ENCODE measurements around the gene USF2.

USF2 gene

GRCh38 chr19:35265900-35266519 is 2.8 kb upstream of the USF2 start:
- DNase-seq, result no peak

GRCh38 chr19:35266520-35267352 is 2.0 kb upstream of the USF2 start:
- no peak for DNase-seq

- DNase-seq, result peak; percentile 59
These were observed 1.4 kb upstream of the USF2 start for GRCh38 chr19:35267353-35267817.

GRCh38 chr19:35267818-35268535 is 785 bp upstream of the USF2 start:
- peak; percentile 81 for DNase-seq

GRCh38 chr19:35269438-35270117 is 816 bp downstream of the USF2 start:
- peak; percentile 84 for DNase-seq

- no peak for DNase-seq
These were observed 1.6 kb downstream of the USF2 start for GRCh38 chr19:35270381-35270811.

GRCh38 chr19:35271546-35271945 is 2.8 kb downstream of the USF2 start:
- DNase-seq, result no peak

GRCh38 chr19:35272122-35272719 is 3.5 kb downstream of the USF2 start:
- no peak for DNase-seq

GRCh38 chr19:35272954-35273649 is 4.3 kb downstream of the USF2 start:
- no peak for DNase-seq

- DNase-seq, result no peak
These were observed 5.0 kb downstream of the USF2 start for GRCh38 chr19:35273686-35274259.

GRCh38 chr19:35274323-35274722 is 5.6 kb downstream of the USF2 start:
- no peak for DNase-seq

- no peak for DNase-seq
These were observed 8.0 kb downstream of the USF2 start for GRCh38 chr19:35276706-35277281.

- no peak for DNase-seq
These were observed 10.0 kb downstream of the USF2 start for GRCh38 chr19:35278578-35279284.

GRCh38 chr19:35279374-35279773 is 10.6 kb downstream of the USF2 start:
- no peak for DNase-seq

- no peak for DNase-seq
These were observed 11.4 kb downstream of the USF2 start for GRCh38 chr19:35279985-35280821.

- DNase-seq, result no peak
These were observed 12.5 kb downstream of the USF2 start for GRCh38 chr19:35281303-35281702.

GRCh38 chr19:35284153-35285094 is 15.7 kb downstream of the USF2 start:
- no peak for DNase-seq

- DNase-seq, result no peak
These were observed 16.3 kb downstream of the USF2 start for GRCh38 chr19:35285095-35285449.

Measured in CD4-positive, alpha-beta T cell treated with Interleukin-17A for 4 hours (primary cell).